GM23338 (cell line): Measurements from ENCODE around the gene CHST15.

Experiments used
- STAT1 ChIP-seq: IDR thresholded peaks from one replicate; pipeline ENCODE4 v1.6.1; 2016; ENCODE audit warnings: antibody characterized with exemption; ENCODE audit not compliant: unreplicated experiment
- TF ChIP-seq, protein P1 (sequence below): IDR thresholded peaks from 2 replicates; pipeline ENCODE4 v1.6.1; 2016; ENCODE audit warnings: antibody characterized with exemption

GRCh38 chr10:124125305-124126116 is 32.1 kb upstream of the CHST15 start:
- TF ChIP-seq, protein P1, sequence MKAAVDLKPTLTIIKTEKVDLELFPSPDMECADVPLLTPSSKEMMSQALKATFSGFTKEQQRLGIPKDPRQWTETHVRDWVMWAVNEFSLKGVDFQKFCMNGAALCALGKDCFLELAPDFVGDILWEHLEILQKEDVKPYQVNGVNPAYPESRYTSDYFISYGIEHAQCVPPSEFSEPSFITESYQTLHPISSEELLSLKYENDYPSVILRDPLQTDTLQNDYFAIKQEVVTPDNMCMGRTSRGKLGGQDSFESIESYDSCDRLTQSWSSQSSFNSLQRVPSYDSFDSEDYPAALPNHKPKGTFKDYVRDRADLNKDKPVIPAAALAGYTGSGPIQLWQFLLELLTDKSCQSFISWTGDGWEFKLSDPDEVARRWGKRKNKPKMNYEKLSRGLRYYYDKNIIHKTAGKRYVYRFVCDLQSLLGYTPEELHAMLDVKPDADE: no peak
- no peak for TF ChIP-seq STAT1
